Calu3 (cell line): ENCODE data around the gene CFP. TPM values are rescaled to one million over a fixed set of nuclear protein-coding genes. Genes with fewer than 3 reads are reported as not detected.
"Not testable (repeated sequence)": the region's sequence is repeated elsewhere in the genome, so short reads cannot be mapped to it uniquely, and the experiment has no call there.

Source experiments
- Bru-seq: library from RNA; stranded (reverse); fragments of 400-500 nt; gene quantifications from one replicate; lab custom pipeline; 2021; lab: Mats Ljungman, UMichigan
- BruChase-seq, 2 experiments: library from RNA; stranded (reverse); fragments of 400-500 nt; gene quantifications; one replicate each; lab custom pipeline; 2021; lab: Mats Ljungman, UMichigan
- BruUV-seq: library from RNA; stranded (reverse); fragments of 400-500 nt; replicated peaks from 2 replicates; lab custom pipeline; 2021; lab: Mats Ljungman, UMichigan
- CTCF ChIA-PET: fragments of 300-600 bp; sonication (Branson Sonifier 250); formaldehyde crosslinking; loops from one replicate; lab custom pipeline; 2022; ENCODE audit warnings: antibody characterized with exemption; lab: Charles Lee
- DNase-seq: peaks from one replicate; pipeline ENCODE4 v3.0.0; 2022
- H3K27ac Mint-ChIP-seq: one replicate; pipeline ENCODE4 v1.8.0; 2022; ENCODE audit warnings: mixed read lengths; ENCODE audit not compliant: unreplicated experiment
- H3K27me3 Mint-ChIP-seq: one replicate; pipeline ENCODE4 v1.8.0; 2022; ENCODE audit warnings: mixed read lengths; ENCODE audit not compliant: unreplicated experiment
- H3K36me3 Mint-ChIP-seq: one replicate; pipeline ENCODE4 v1.8.0; 2022; ENCODE audit warnings: mild to moderate bottlenecking, moderate library complexity, mixed read lengths; ENCODE audit not compliant: insufficient read depth, unreplicated experiment
- H3K4me1 Mint-ChIP-seq: one replicate; pipeline ENCODE4 v1.8.0; 2022; ENCODE audit warnings: mild to moderate bottlenecking, low read depth, mixed read lengths; ENCODE audit not compliant: unreplicated experiment
- H3K4me3 Mint-ChIP-seq: one replicate; pipeline ENCODE4 v1.8.0; 2022; ENCODE audit warnings: mild to moderate bottlenecking, low read depth, moderate library complexity, mixed read lengths; ENCODE audit not compliant: unreplicated experiment
- H3K9me3 Mint-ChIP-seq: one replicate; pipeline ENCODE4 v1.8.0; 2022; ENCODE audit warnings: low read depth, mixed read lengths; ENCODE audit not compliant: unreplicated experiment
- CTCF ChIP-seq: fragments of 200-600 bp; IDR thresholded peaks from one replicate; pipeline ENCODE4 v1.8.0; 2022; ENCODE audit warnings: antibody characterized with exemption; ENCODE audit not compliant: unreplicated experiment
- intact Hi-C: fragments of 100-400 bp; cut with micrococcal nuclease; formaldehyde crosslinking; loops from one replicate; pipeline ENCODE4 v1.10.0; 2022; ENCODE audit not compliant: unreplicated experiment
- long read RNA-seq: library from polyadenylated mRNA; stranded (forward); transcript quantifications from one replicate; pipeline ENCODE4 v2.0.0, GENCODE V29; 2022
- total RNA-seq: library from RNA; stranded (reverse); gene quantifications from 2 replicates; pipeline ENCODE4 v1.2.3, GENCODE V29; 2022

Gene CFP
- total RNA-seq, result 1.2 and 1.4 TPM in 2 replicates
- percentile 32 among the genes with signal in this experiment for Bru-seq, nascent RNA
- percentile 38 among the genes with signal in this experiment for BruChase-seq, experiment 1, labeled RNA remaining after a 6-hour chase
- BruChase-seq, experiment 2, labeled RNA remaining after a 2-hour chase, result percentile 36 among the genes with signal in this experiment
- long read RNA-seq, result 0 reads

GRCh38 chrX:47629419-47630200 lies at the start of gene CFP:
Gene CFP, minus strand, starts transcription at chrX:47629930. Its CDS starts 86 bp downstream, at chrX:47629844.
- H3K36me3 Mint-ChIP-seq, result no peaks in the 10 kb centered on the region
- H3K4me1 Mint-ChIP-seq, result peaks cover 7% of the 10 kb centered on the region
- H3K27me3 Mint-ChIP-seq, result no peaks in the 10 kb centered on the region
- H3K4me3 Mint-ChIP-seq, result no peak within 1 kb of the TSS
- DNase-seq, result no peak
- CTCF ChIA-PET, result interaction anchor here (1.3 kb wide), 1 partner anchor 106 kb away, joined by 3 read pairs; no protein-coding TSS in a partner anchor
- H3K9me3 Mint-ChIP-seq, result no peaks in the 10 kb centered on the region
- BruUV-seq, result no TSS peak
- intact Hi-C loops, result loop anchor here (10.0 kb wide), 1 partner anchor 65 kb away; the partner anchor contains the start of gene ARAF
- H3K27ac Mint-ChIP-seq, result no peak within 1 kb of the TSS
- TF ChIP-seq CTCF, result no peak

- H3K4me1 Mint-ChIP-seq, DNase-seq, H3K27ac Mint-ChIP-seq, CTCF ChIA-PET, BruUV-seq, H3K36me3 Mint-ChIP-seq, intact Hi-C loops, H3K9me3 Mint-ChIP-seq, H3K4me3 Mint-ChIP-seq: not testable (repeated sequence)
- H3K27me3 Mint-ChIP-seq, result peaks cover 44% of the 10 kb centered on the region
Measured at GRCh38 chrX:47675959-47676859, 46.5 kb upstream of the CFP start.

GRCh38 chrX:47674776-47675175 lies 45.0 kb upstream of the CFP start:
- Mint-ChIP-seq H3K36me3 (no peaks in the 10 kb centered on the region), H3K4me3 (no peak overlapping the region), H3K4me1 (no peaks in the 10 kb centered on the region), H3K27ac (no peak overlapping the region), H3K27me3 (peaks cover 30% of the 10 kb centered on the region), H3K9me3 (no peaks in the 10 kb centered on the region)
- no peak for TF ChIP-seq CTCF
- CTCF ChIA-PET, result no interaction called here
- no TSS peak for BruUV-seq
- intact Hi-C loops, result no loop called here
- DNase-seq, result no peak

- CTCF ChIA-PET, DNase-seq, H3K27ac Mint-ChIP-seq, H3K36me3 Mint-ChIP-seq, H3K4me1 Mint-ChIP-seq, H3K9me3 Mint-ChIP-seq, H3K27me3 Mint-ChIP-seq, H3K4me3 Mint-ChIP-seq, BruUV-seq, intact Hi-C loops: not testable (repeated sequence)
Measured at GRCh38 chrX:47665797-47666196, 36.1 kb upstream of the CFP start.

GRCh38 chrX:47664737-47665136 lies 35.0 kb upstream of the CFP start:
- Mint-ChIP-seq H3K27me3 (no peaks in the 10 kb centered on the region), H3K4me3 (no peak overlapping the region), H3K4me1 (no peaks in the 10 kb centered on the region), H3K27ac (no peak overlapping the region), H3K36me3 (no peaks in the 10 kb centered on the region), H3K9me3 (peaks cover 2% of the 10 kb centered on the region)
- no TSS peak for BruUV-seq
- no peak for TF ChIP-seq CTCF
- CTCF ChIA-PET, result no interaction called here
- no peak for DNase-seq
- intact Hi-C loops, result no loop called here
